Lower leg skin (tissue), 3 donors: ENCODE measurements around the gene LILRB2.

ENCODE experiments used
- POLR2A ChIP-seq, 2 donors: fragments of 450-650 bp; IDR thresholded peaks; one replicate each; pipeline ENCODE4 v1.6.1; 2016 to 2017; ENCODE audit warnings: antibody characterized with exemption in 2 of 2, mild to moderate bottlenecking in 1 of 2, moderate library complexity in 1 of 2
- TF ChIP-seq, protein P1 (sequence below), 3 donors: fragments of 450-650 bp; IDR thresholded peaks; one replicate each; pipeline ENCODE4 v1.5.1; 2016; ENCODE audit warnings: antibody characterized with exemption in 3 of 3, mild to moderate bottlenecking in 3 of 3, moderate library complexity in 2 of 3

DNA sequence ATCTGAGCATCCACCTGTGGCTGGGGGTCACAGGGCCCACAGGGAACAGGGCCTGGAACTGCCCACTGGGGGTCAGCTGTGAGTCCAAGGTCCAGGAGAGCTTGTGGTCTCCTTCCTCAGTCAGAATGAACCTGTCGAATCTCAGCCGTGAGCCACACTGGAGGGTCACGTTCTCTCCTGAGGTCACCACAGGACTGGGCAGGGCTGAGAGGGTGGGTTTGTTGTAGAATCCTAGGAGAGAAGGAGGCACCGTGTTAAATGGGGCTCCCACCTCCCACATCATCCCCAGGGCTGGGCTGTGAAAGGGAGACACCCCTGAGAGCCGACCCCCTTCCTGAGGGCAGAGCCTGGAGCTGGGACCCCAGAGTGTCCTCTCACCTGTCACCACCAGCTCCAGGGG is 30.6 kb upstream of the LILRB2 start:
- TF ChIP-seq, protein P1, sequence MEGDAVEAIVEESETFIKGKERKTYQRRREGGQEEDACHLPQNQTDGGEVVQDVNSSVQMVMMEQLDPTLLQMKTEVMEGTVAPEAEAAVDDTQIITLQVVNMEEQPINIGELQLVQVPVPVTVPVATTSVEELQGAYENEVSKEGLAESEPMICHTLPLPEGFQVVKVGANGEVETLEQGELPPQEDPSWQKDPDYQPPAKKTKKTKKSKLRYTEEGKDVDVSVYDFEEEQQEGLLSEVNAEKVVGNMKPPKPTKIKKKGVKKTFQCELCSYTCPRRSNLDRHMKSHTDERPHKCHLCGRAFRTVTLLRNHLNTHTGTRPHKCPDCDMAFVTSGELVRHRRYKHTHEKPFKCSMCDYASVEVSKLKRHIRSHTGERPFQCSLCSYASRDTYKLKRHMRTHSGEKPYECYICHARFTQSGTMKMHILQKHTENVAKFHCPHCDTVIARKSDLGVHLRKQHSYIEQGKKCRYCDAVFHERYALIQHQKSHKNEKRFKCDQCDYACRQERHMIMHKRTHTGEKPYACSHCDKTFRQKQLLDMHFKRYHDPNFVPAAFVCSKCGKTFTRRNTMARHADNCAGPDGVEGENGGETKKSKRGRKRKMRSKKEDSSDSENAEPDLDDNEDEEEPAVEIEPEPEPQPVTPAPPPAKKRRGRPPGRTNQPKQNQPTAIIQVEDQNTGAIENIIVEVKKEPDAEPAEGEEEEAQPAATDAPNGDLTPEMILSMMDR (IDR thresholded peaks at IDR 0.05) = no peak
- no peak for TF ChIP-seq POLR2A (IDR thresholded peaks at IDR 0.05)
